GM13977 (cell line): Measurements from ENCODE around the gene CNGB1.
"Not testable (repeated sequence)": the region's sequence is repeated elsewhere in the genome, so short reads cannot be mapped to it uniquely, and the experiment has no call there.

Experiments used
- DNase-seq: peaks from one replicate; pipeline ENCODE4 v3.0.0; 2012; ENCODE audit warnings: low spot score
- in situ Hi-C: fragments of 300-500 bp; cut with MboI; formaldehyde crosslinking; loops from one replicate; pipeline ENCODE4 v1.12.0; 2022; ENCODE audit warnings: low sequenced_read_pairs, low pct_unique_long_range_greater_than_20kb, mixed read lengths, inconsistent platforms; ENCODE audit not compliant: unreplicated experiment
- TF ChIP-seq, protein P1 (sequence below): IDR thresholded peaks from 2 replicates; pipeline ENCODE4 v1.5.1; 2012; ENCODE audit warnings: mild to moderate bottlenecking, control low read depth; ENCODE audit not compliant: insufficient read depth; ENCODE audit errors: extremely low read depth, missing control alignments

The CNGB1 gene

DNA sequence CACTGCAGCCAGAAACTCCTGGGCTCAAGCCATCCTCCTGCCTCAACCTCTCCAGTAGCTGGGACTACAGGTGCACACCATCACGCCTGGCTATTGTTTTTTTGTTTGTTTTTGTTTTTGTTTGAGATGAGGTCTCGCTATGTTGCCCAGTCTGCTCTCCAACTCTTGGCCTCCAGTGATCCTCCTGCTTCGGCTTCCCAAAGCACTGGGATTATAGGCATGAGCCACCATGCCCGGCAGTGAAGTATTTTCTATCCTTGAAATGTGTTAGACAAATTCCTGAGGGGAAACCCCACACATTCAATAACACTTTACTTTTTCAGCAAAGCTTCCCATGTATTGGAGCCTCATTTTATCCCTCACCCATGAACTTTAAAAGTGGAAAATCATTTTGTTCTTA, 87.4 kb downstream of the CNGB1 start:
- in situ Hi-C loops, result no loop called here
- no peak for DNase-seq

GRCh38 chr16:57882792-57883191, 88.1 kb downstream of the CNGB1 start:
- TF ChIP-seq, protein P1, sequence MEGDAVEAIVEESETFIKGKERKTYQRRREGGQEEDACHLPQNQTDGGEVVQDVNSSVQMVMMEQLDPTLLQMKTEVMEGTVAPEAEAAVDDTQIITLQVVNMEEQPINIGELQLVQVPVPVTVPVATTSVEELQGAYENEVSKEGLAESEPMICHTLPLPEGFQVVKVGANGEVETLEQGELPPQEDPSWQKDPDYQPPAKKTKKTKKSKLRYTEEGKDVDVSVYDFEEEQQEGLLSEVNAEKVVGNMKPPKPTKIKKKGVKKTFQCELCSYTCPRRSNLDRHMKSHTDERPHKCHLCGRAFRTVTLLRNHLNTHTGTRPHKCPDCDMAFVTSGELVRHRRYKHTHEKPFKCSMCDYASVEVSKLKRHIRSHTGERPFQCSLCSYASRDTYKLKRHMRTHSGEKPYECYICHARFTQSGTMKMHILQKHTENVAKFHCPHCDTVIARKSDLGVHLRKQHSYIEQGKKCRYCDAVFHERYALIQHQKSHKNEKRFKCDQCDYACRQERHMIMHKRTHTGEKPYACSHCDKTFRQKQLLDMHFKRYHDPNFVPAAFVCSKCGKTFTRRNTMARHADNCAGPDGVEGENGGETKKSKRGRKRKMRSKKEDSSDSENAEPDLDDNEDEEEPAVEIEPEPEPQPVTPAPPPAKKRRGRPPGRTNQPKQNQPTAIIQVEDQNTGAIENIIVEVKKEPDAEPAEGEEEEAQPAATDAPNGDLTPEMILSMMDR, result no peak
- no peak for DNase-seq
- in situ Hi-C loops, result no loop called here

More for the DNA sequence above, 87.4 kb downstream of the CNGB1 start:
- TF ChIP-seq, protein P1, result no peak

DNA sequence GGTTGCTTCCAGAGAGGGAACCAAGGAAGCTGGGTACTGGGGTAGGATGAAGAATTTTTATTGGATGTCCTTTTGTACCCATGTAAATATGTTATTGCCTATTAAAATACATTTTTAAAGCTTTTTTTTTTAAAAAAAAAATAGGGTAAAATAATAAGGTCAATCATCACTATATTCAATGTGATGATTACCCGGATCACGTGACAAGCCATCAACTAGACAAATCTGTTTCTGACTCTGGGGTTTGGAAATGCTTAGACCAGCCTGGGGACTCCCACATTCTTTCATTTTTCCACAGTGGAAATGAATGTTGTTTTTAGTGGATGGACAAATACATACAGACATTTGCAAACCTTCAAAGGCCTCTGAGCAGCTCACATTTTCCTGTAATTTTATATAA, 88.7 kb downstream of the CNGB1 start:
- in situ Hi-C loops, result no loop called here
- TF ChIP-seq, protein P1, result no peak
- DNase-seq, result no peak

GRCh38 chr16:57878586-57878985, 92.3 kb downstream of the CNGB1 start:
- no peak for DNase-seq
- TF ChIP-seq, protein P1, result no peak
- in situ Hi-C loops, result no loop called here

GRCh38 chr16:57876210-57876609, 94.7 kb downstream of the CNGB1 start:
- TF ChIP-seq, protein P1, result no peak
- no peak for DNase-seq
- in situ Hi-C loops, result no loop called here

DNA sequence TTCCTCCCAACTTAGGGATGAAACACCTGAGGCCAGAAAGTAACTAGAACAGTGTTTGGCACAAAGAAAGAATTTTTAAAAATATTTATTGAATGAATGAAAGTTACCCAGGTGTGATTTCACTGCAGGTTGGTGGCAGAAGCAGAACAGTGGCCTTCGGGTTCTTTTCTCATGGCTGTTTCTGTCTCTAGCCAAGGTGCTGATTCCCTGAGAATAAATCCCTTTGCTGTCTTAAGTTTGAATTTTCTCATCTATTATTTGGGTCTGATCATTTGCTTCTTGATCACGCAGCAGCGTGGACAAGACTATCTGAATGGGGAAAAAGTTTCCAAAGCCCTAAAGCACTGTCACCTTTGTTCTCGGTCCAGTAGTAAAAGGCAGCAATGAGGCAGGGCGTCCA, 95.6 kb downstream of the CNGB1 start:
- no peak for DNase-seq
- TF ChIP-seq, protein P1, result no peak
- in situ Hi-C loops, result no loop called here

GRCh38 chr16:57873218-57873617, 97.7 kb downstream of the CNGB1 start:
- TF ChIP-seq, protein P1, result no peak
- DNase-seq, result no peak
- in situ Hi-C loops, result no loop called here

GRCh38 chr16:57872764-57873163, 98.2 kb downstream of the CNGB1 start:
- DNase-seq, in situ Hi-C loops: not testable (repeated sequence)
